22Rv1 (cell line): ENCODE results near the gene TMEM150B.

Experiments used
- ZFX ChIP-seq: fragments of 450-650 bp; IDR thresholded peaks from 2 replicates; pipeline ENCODE4 v1.6.1; 2017; ENCODE audit warnings: antibody characterized with exemption, borderline replicate concordance
- TF ChIP-seq, protein P1 (sequence below): fragments of 450-650 bp; IDR thresholded peaks from 2 replicates; pipeline ENCODE4 v1.5.1; 2017; ENCODE audit warnings: mild to moderate bottlenecking

DNA sequence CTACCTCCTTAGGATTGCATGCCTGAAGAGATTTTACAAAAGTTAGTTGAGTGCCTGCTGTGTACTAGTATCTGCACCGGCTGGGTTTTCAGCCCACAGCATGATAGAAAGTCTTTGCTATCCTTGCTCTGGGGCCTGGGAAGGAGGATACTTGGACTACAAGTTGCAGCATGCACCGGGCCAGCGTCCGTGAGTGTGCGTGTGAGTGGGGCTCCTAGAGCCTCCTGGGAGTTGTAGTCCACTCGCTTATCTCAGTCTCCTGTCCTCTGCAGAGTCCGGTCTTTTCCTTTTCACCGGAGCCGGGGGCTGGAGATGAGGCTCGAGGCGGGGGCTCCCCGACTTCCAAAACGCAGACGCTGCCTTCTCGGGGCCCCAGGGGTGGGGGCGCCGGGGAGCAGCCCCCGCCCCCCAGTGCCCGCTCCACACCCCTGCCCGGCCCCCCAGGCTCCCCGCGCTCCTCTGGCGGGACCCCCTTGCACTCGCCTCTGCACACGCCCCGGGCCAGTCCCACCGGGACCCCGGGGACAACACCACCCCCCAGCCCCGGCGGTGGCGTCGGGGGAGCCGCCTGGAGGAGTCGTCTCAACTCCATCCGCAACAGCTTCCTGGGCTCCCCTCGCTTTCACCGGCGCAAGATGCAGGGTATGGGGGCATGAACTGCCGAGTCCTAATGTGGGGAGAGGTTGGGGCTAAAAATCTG is 20.7 kb downstream of the TMEM150B start:
- TF ChIP-seq, protein P1, sequence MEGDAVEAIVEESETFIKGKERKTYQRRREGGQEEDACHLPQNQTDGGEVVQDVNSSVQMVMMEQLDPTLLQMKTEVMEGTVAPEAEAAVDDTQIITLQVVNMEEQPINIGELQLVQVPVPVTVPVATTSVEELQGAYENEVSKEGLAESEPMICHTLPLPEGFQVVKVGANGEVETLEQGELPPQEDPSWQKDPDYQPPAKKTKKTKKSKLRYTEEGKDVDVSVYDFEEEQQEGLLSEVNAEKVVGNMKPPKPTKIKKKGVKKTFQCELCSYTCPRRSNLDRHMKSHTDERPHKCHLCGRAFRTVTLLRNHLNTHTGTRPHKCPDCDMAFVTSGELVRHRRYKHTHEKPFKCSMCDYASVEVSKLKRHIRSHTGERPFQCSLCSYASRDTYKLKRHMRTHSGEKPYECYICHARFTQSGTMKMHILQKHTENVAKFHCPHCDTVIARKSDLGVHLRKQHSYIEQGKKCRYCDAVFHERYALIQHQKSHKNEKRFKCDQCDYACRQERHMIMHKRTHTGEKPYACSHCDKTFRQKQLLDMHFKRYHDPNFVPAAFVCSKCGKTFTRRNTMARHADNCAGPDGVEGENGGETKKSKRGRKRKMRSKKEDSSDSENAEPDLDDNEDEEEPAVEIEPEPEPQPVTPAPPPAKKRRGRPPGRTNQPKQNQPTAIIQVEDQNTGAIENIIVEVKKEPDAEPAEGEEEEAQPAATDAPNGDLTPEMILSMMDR, result no peak
- no peak for TF ChIP-seq ZFX
